Measurements from ENCODE around the gene DNTT.
A peak's percentile ranks its signal among the peaks of the same experiment; 100 is the strongest.

GRCh38 chr10:96339956-96340904 lies 36.0 kb downstream of the DNTT start:
- TF ChIP-seq, protein P1, sequence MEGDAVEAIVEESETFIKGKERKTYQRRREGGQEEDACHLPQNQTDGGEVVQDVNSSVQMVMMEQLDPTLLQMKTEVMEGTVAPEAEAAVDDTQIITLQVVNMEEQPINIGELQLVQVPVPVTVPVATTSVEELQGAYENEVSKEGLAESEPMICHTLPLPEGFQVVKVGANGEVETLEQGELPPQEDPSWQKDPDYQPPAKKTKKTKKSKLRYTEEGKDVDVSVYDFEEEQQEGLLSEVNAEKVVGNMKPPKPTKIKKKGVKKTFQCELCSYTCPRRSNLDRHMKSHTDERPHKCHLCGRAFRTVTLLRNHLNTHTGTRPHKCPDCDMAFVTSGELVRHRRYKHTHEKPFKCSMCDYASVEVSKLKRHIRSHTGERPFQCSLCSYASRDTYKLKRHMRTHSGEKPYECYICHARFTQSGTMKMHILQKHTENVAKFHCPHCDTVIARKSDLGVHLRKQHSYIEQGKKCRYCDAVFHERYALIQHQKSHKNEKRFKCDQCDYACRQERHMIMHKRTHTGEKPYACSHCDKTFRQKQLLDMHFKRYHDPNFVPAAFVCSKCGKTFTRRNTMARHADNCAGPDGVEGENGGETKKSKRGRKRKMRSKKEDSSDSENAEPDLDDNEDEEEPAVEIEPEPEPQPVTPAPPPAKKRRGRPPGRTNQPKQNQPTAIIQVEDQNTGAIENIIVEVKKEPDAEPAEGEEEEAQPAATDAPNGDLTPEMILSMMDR (optimal IDR thresholded peaks at IDR 0.05 in 1 of 3, IDR thresholded peaks at IDR 0.05 in 1 of 3, conservative IDR thresholded peaks at IDR 0.05 in 1 of 3; ENCODE audit: extremely low read depth in 1 of 3, insufficient read depth in 2 of 3, low read length in 3 of 3), result peak; percentile 78 to 84 (median 79)
- no peak for TF ChIP-seq EZH2 (IDR thresholded peaks at IDR 0.05; ENCODE audit: low read length)
